ENCODE measurements around the gene PID1.

DNA sequence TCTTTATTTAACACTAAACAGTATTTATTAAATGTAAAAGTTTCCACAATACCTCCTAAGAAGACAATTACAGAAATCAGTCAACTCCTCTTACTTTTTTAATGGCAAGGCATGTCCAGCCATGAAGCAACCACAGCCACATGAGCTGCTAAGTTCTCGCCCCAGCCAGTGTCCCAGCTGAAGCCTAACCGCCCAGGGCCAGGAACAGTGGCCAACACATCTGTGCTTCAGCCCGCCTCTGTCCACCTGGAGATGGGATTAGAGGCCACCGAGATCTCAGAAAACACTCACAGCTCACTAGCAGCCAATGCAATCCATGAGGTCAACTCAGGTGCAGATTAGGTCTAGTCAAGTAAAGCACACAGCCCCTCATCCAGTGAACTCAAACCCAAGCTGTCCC lies 40.2 kb downstream of the PID1 start:
- TF ChIP-seq, protein P1, sequence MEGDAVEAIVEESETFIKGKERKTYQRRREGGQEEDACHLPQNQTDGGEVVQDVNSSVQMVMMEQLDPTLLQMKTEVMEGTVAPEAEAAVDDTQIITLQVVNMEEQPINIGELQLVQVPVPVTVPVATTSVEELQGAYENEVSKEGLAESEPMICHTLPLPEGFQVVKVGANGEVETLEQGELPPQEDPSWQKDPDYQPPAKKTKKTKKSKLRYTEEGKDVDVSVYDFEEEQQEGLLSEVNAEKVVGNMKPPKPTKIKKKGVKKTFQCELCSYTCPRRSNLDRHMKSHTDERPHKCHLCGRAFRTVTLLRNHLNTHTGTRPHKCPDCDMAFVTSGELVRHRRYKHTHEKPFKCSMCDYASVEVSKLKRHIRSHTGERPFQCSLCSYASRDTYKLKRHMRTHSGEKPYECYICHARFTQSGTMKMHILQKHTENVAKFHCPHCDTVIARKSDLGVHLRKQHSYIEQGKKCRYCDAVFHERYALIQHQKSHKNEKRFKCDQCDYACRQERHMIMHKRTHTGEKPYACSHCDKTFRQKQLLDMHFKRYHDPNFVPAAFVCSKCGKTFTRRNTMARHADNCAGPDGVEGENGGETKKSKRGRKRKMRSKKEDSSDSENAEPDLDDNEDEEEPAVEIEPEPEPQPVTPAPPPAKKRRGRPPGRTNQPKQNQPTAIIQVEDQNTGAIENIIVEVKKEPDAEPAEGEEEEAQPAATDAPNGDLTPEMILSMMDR (IDR thresholded peaks at IDR 0.05; ENCODE audit: low read depth, low read length, missing input control) = no peak
- no peak for TF ChIP-seq JUND (IDR thresholded peaks at IDR 0.05)
